Pancreas (tissue), 10 donors: ENCODE measurements around the gene C12orf43. TPM values are rescaled to one million over a fixed set of nuclear protein-coding genes. Genes with fewer than 3 reads are reported as not detected.

Experiments
- ATAC-seq, 4 donors: fragments of 200-7000 bp; cut with Tn5 transposase; one replicate each; pipeline versions ENCODE4 v1.8.0 to v1.9.1; 2020; ENCODE audit warnings: mild to moderate bottlenecking in 4 of 4, moderate library complexity in 4 of 4
- DNase-seq, 6 donors: peaks; one replicate each; pipeline ENCODE4 v3.0.0-alpha.2; 2020
- FAIRE-seq: peaks from 2 replicates; lab custom pipeline; 2012; peaks lifted over from hg19 to GRCh38; lab: Jason Lieb, UNC
- H3K27ac ChIP-seq, 4 donors: fragments of 200-600 bp; sonication (generic); 1 replicate in 3 of 4; 2 replicates in 1 of 4; pipeline versions ENCODE4 v1.5.0 to v1.8.0; 2020
- H3K27me3 ChIP-seq, 4 donors: fragments of 200-600 bp; one replicate each; pipeline ENCODE4 v1.8.0; 2021
- H3K36me3 ChIP-seq, 3 donors: fragments of 200-600 bp; sonication (generic) in 1 of 3; one replicate each; pipeline versions ENCODE4 v1.5.0 to v1.8.0; 2020 to 2021
- H3K4me1 ChIP-seq, 3 donors: fragments of 200-600 bp; one replicate each; pipeline ENCODE4 v1.8.0; 2021
- H3K4me3 ChIP-seq, 4 donors: fragments of 200-600 bp; sonication (generic) in 2 of 4; one replicate each; pipeline versions ENCODE4 v1.5.0 to v1.8.0; 2020 to 2021
- H3K9me3 ChIP-seq, 4 donors: fragments of 200-600 bp; one replicate each; pipeline ENCODE4 v1.8.0; 2021
- WGBS, 2 donors: extraction: QIAGEN DNeasy Blood & Tissue Kit; methylation state at CpG; one replicate each; pipeline ENCODE4 v1.1.7; 2013; 5-methylcytosine and 5-hydroxymethylcytosine counted together
- intact Hi-C, 3 donors: fragments of 100-400 bp; cut with DNase I; formaldehyde crosslinking; loops; one replicate each; pipeline versions ENCODE4 v1.11.1 to v1.14.2; 2022
- polyA plus RNA-seq, 2 donors: library from polyadenylated mRNA; stranded (reverse); fragments of 200-250 nt; gene quantifications; one replicate each; pipeline ENCODE4 v1.2.3, GENCODE V29; 2013
- total RNA-seq, 6 donors: library from RNA; stranded (reverse); fragmentation: NEBNext Ultra II Directional in 4 of 6; extraction: Animal tissue kit (Norgen Biotek cat#: 25700) in 4 of 6; gene quantifications; one replicate each; pipeline versions ENCODE4 v1.2.1 to v1.2.4, GENCODE V29; 2021 to 2023
- TF ChIP-seq, protein P1 (sequence below), 4 donors: fragments of 200-600 bp; sonication (generic) in 3 of 4; IDR thresholded peaks; one replicate each; pipeline versions ENCODE4 v1.5.0 to v1.8.0; 2021; ENCODE audit warnings: antibody characterized with exemption in 4 of 4
- donor health status: healthy with polysubstance abuse.
- donor health status: DM: no; HTN: no; CAD: no; lungs with moderate emphysema.
- donor health status: DM: no; HTN: no; CAD: no.
- donor health status: control.
- donor health status: control.
- donor health status: Bipolar disorder and iron deficiency.
- donor health status: DM: yes; HTN: yes; CAD: no.
- donor health status: DM: no; HTN: no; CAD: no.
- donor health status: DM: no; HTN: no; CAD: no.
- donor health status: DM: yes; HTN: yes; CAD: no.

The C12orf43 gene
- total and polyA plus RNA-seq, 8 donors = 4.5 to 7.9 (median 6.8) TPM

- Histone ChIP-seq H3K27me3 (no peaks in the 10 kb centered on the region), H3K4me3 (no peak overlapping the region), H3K4me1 (peaks cover 6 to 10% (median 7%) of the 10 kb centered on the region in 3 donors), H3K27ac (no peak overlapping the region), H3K36me3 (no peaks in the 10 kb centered on the region), H3K9me3 (no peaks in the 10 kb centered on the region)
- intact Hi-C loops = no loop called here
- DNase-seq (no peak), ATAC-seq (no peak), FAIRE-seq (no peak)
- TF ChIP-seq, protein P1, sequence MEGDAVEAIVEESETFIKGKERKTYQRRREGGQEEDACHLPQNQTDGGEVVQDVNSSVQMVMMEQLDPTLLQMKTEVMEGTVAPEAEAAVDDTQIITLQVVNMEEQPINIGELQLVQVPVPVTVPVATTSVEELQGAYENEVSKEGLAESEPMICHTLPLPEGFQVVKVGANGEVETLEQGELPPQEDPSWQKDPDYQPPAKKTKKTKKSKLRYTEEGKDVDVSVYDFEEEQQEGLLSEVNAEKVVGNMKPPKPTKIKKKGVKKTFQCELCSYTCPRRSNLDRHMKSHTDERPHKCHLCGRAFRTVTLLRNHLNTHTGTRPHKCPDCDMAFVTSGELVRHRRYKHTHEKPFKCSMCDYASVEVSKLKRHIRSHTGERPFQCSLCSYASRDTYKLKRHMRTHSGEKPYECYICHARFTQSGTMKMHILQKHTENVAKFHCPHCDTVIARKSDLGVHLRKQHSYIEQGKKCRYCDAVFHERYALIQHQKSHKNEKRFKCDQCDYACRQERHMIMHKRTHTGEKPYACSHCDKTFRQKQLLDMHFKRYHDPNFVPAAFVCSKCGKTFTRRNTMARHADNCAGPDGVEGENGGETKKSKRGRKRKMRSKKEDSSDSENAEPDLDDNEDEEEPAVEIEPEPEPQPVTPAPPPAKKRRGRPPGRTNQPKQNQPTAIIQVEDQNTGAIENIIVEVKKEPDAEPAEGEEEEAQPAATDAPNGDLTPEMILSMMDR (IDR thresholded peaks at IDR 0.05) = no peak
- WGBS, 2 donors = 94 to 95% methylated on average over 4 of the region's 4 CpGs
Observed at GRCh38 chr12:120988234-120988633, 28.1 kb downstream of the C12orf43 start.

DNA sequence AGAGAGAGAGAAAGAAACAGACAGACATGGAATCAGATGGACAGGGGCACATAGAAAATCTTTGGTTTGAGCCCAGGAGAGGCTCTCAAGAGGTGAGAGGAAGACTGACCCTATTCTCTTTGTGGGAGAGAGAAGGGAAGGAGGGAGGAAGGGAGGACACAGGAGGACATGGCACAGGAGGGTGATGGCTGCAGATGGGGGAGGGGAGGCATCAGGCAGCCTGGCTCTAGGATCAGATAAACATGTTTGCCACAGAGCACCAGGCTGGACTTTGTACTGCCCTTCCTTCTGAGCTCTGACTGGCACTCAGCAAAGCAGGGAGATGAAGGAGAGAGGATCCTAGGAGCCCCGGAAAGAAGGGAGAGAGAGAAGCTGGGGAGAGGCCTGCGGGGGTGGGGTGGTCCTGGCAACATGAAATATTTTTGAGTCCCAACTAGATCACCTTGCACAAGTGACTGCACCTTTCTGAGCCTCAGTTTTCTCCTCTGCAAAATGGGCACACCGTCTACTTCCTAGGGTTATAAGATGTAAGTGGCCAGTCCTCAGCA is 31.9 kb downstream of the C12orf43 start:
- Histone ChIP-seq H3K27me3 (no peaks in the 10 kb centered on the region), H3K4me3 (no peak overlapping the region), H3K36me3 (no peaks in the 10 kb centered on the region), H3K27ac (peak overlapping the region in 2 of 4 donors; percentile 72 to 82), H3K9me3 (no peaks in the 10 kb centered on the region), H3K4me1 (peaks cover 11 to 21% (median 17%) of the 10 kb centered on the region in 3 donors)
- TF ChIP-seq, protein P1 (IDR thresholded peaks at IDR 0.05) = no peak
- 19 to 29% methylated on average over 3 of the region's 3 CpGs for WGBS, 2 donors
- DNase-seq (peak in 2 of 6 donors; percentile 76 to 81), ATAC-seq (peak; percentile 70 to 81 (median 76)), FAIRE-seq (no peak)
- intact Hi-C loops = no loop called here

- intact Hi-C loops = no loop called here
- Histone ChIP-seq H3K4me3 (no peak overlapping the region), H3K27ac (peak overlapping the region in 2 of 4 donors; percentile 72 to 82), H3K4me1 (peaks cover 11 to 21% (median 17%) of the 10 kb centered on the region in 3 donors), H3K9me3 (no peaks in the 10 kb centered on the region), H3K36me3 (no peaks in the 10 kb centered on the region), H3K27me3 (no peaks in the 10 kb centered on the region)
- DNase-seq = no peak
- WGBS, 2 donors = 64 to 65% methylated on average over 4 of the region's 4 CpGs
- ATAC-seq = peak in 1 of 4 donors; percentile 4
- TF ChIP-seq, protein P1 (IDR thresholded peaks at IDR 0.05) = no peak
- no peak for FAIRE-seq
Observed at GRCh38 chr12:120983759-120984158, 32.5 kb downstream of the C12orf43 start.

GRCh38 chr12:120982659-120983058 is 33.6 kb downstream of the C12orf43 start:
- Histone ChIP-seq H3K4me1 (peaks cover 11 to 25% (median 22%) of the 10 kb centered on the region in 3 donors), H3K27ac (peak overlapping the region in 1 of 4 donors; percentile 95), H3K4me3 (no peak overlapping the region), H3K27me3 (no peaks in the 10 kb centered on the region), H3K36me3 (no peaks in the 10 kb centered on the region), H3K9me3 (no peaks in the 10 kb centered on the region)
- intact Hi-C loops = no loop called here
- DNase-seq = no peak
- 75 to 78% methylated on average over 7 of the region's 7 CpGs for WGBS, 2 donors
- TF ChIP-seq, protein P1 (IDR thresholded peaks at IDR 0.05) = no peak
- no peak for ATAC-seq
- no peak for FAIRE-seq

- FAIRE-seq = no peak
- 13 to 18% methylated on average over 6 of the region's 6 CpGs for WGBS, 2 donors
- no peak for ATAC-seq
- Histone ChIP-seq H3K27me3 (no peaks in the 10 kb centered on the region), H3K4me1 (peaks cover 11 to 31% (median 26%) of the 10 kb centered on the region in 3 donors), H3K4me3 (peak overlapping the region in 2 of 4 donors; percentile 53 to 65), H3K27ac (peak overlapping the region; percentile 47 to 95 (median 79)), H3K36me3 (no peaks in the 10 kb centered on the region), H3K9me3 (no peaks in the 10 kb centered on the region)
- DNase-seq = no peak
- intact Hi-C loops = no loop called here
- TF ChIP-seq, protein P1 (IDR thresholded peaks at IDR 0.05) = no peak
Observed at GRCh38 chr12:120981407-120981941, 34.8 kb downstream of the C12orf43 start.
